GM04504 (cell line): ENCODE measurements around the gene CDKAL1.
"Not testable (repeated sequence)": the region's sequence is repeated elsewhere in the genome, so short reads cannot be mapped to it uniquely, and the experiment has no call there.

Source experiments
- DNase-seq: peaks from one replicate; pipeline ENCODE4 v3.0.0-alpha.2; 2012; ENCODE audit warnings: low read depth

The CDKAL1 gene

GRCh38 chr6:21176197-21176596 is 641.9 kb downstream of the CDKAL1 start:
- no peak for DNase-seq

- no peak for DNase-seq
Measured at GRCh38 chr6:21180155-21180554, 645.9 kb downstream of the CDKAL1 start.

- DNase-seq, result no peak
Measured at GRCh38 chr6:21180800-21181337, 646.6 kb downstream of the CDKAL1 start.

GRCh38 chr6:21181866-21182265 is 647.6 kb downstream of the CDKAL1 start:
- DNase-seq, result no peak

- DNase-seq, result no peak
Measured at GRCh38 chr6:21182589-21182988, 648.3 kb downstream of the CDKAL1 start.

GRCh38 chr6:21185861-21186478 is 651.7 kb downstream of the CDKAL1 start:
- no peak for DNase-seq

GRCh38 chr6:21186479-21187055 is 652.3 kb downstream of the CDKAL1 start:
- DNase-seq, result no peak

- DNase-seq, result no peak
Measured at GRCh38 chr6:21187485-21187884, 653.2 kb downstream of the CDKAL1 start.

- DNase-seq, result no peak
Measured at GRCh38 chr6:21188505-21189223, 654.4 kb downstream of the CDKAL1 start.

- no peak for DNase-seq
Measured at GRCh38 chr6:21189759-21190158, 655.5 kb downstream of the CDKAL1 start.

GRCh38 chr6:21190701-21191100 is 656.4 kb downstream of the CDKAL1 start:
- DNase-seq, result no peak

GRCh38 chr6:21193790-21194475 is 659.7 kb downstream of the CDKAL1 start:
- DNase-seq, result no peak

- not testable (repeated sequence) for DNase-seq
Measured at GRCh38 chr6:21195301-21195700, 661.0 kb downstream of the CDKAL1 start.

- no peak for DNase-seq
Measured at GRCh38 chr6:21198032-21198640, 663.9 kb downstream of the CDKAL1 start.

- no peak for DNase-seq
Measured at GRCh38 chr6:21199262-21199661, 665.0 kb downstream of the CDKAL1 start.

GRCh38 chr6:21200134-21200870 is 666.0 kb downstream of the CDKAL1 start:
- no peak for DNase-seq

GRCh38 chr6:21201187-21201586 is 666.9 kb downstream of the CDKAL1 start:
- no peak for DNase-seq

GRCh38 chr6:21201637-21202350 is 667.5 kb downstream of the CDKAL1 start:
- DNase-seq, result no peak

- no peak for DNase-seq
Measured at GRCh38 chr6:21202521-21202920, 668.3 kb downstream of the CDKAL1 start.

GRCh38 chr6:21204951-21205350 is 670.7 kb downstream of the CDKAL1 start:
- DNase-seq, result no peak
